HL-60 (cell line): ENCODE measurements around the gene PUDP.

Experiments
- CTCF ChIP-seq: IDR thresholded peaks from one replicate; pipeline ENCODE4 v1.5.1; 2011; ENCODE audit warnings: low read length, control low read depth, inconsistent platforms; ENCODE audit not compliant: insufficient read depth
- GABPA ChIP-seq: IDR thresholded peaks from 2 replicates; pipeline ENCODE4 v1.6.1; 2012; ENCODE audit warnings: low read depth
- POLR2AphosphoS5 ChIP-seq: IDR thresholded peaks from 2 replicates; pipeline ENCODE4 v1.6.1; 2012; ENCODE audit warnings: low read depth
- REST ChIP-seq: IDR thresholded peaks from 2 replicates; pipeline ENCODE4 v1.6.1; 2012; ENCODE audit warnings: low read depth; ENCODE audit not compliant: insufficient replicate concordance
- SPI1 ChIP-seq: IDR thresholded peaks from 2 replicates; pipeline ENCODE4 v1.6.1; 2012; ENCODE audit warnings: low read depth, mild to moderate bottlenecking, borderline replicate concordance

DNA sequence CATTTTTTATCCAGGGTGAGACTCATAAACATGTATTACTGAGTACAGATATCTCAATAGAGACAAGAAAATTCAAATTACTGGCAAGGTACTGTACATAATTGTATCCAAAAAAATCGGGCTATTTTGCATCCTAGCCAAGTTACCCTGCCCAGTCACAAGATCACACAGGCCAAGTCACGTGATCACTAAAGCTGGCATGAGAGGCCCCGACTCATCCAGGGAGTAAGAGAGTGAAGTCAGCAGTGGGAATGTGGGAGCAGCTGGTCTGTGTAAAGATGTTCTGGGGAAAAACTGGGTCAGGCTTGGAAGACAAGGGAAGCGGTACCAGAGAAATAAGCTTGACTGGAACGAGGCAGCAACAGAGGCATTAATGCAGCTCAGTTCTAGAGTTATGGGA is 119.7 kb downstream of the PUDP start:
- TF ChIP-seq CTCF = no peak
- TF ChIP-seq REST = no peak
- TF ChIP-seq POLR2AphosphoS5 = no peak
- no peak for TF ChIP-seq SPI1
- TF ChIP-seq GABPA = no peak
